GM19239 (cell line): Measurements from ENCODE around the gene SH3PXD2B.
"Not testable (repeated sequence)": the region's sequence is repeated elsewhere in the genome, so short reads cannot be mapped to it uniquely, and the experiment has no call there.

Source experiments
- DNase-seq: peaks from one replicate; pipeline ENCODE4 v3.0.0; 2011; ENCODE audit warnings: low spot score; ENCODE audit not compliant: insufficient read length
- FAIRE-seq: peaks from 2 replicates; lab custom pipeline; 2011; peaks lifted over from hg19 to GRCh38; lab: Jason Lieb, UNC

The SH3PXD2B gene

GRCh38 chr5:172351240-172351778 lies 103.0 kb downstream of the SH3PXD2B start:
- DNase-seq (no peak), FAIRE-seq (no peak)

DNA sequence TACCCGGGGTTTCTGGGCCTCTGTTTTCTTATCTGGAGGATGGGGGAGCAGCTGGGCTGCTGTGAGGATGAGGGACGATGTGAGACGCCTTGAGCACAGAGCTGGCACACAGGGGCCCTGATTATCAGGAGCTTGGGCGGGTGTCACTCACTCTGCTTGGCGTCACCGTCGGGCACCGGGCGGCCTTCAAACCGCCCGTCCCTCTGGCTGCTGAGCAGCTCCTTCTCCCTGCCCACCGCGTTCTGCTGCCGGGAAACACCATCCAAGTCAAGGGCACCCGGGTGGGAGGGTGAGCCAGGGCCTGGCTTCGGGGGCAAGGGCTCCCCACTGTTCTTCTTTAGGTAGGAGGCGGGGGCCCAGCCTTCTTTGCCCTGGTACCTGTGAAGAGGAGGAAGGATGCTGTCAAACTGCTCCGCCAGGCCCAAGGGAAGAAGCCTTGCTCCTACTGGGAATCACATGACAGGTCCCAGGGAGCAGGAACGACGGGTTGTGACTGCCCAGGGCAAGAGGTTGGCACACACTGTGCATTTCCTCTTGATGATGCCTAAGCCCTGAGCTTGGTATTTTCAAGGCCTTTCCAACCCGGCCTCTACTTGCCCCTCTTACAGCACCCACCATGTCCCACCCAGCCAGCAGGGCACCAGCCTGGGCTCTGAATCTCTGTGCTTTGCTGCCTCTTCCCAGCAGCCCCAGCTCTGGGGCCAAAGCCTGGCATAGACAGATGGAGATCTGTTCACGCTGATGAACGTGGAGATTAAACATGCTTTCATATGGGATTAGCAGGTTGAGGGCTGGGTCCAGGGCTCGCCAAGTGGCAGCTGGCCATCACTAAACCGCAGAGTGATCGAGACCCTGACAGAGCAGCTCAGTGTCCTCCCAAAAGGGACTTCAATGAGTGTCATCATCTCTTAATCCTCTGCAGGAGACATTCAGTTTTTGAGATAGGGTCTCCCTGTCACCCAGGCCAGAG lies 103.8 kb downstream of the SH3PXD2B start:
- FAIRE-seq: no peak

DNA sequence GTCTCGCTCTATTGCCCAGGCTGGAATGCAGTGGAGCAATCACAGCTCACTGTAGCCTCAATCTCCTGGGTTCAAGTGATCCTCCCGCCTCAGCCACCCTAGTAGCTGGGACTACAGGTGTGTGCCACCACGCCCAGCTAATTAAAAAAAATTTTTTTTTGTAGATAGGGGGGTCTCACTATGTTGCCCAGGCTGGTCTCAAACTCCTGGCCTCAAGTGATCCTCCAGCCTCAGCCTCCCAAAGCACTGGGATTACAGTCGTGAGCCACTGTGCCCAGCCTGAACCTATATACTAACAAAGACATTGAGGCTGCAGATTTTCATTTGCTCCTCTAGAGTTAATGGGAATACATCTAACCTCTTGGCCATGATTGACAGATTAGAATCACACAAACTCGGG lies 105.6 kb downstream of the SH3PXD2B start:
- FAIRE-seq, DNase-seq: not testable (repeated sequence)

More for the DNA sequence above, 103.8 kb downstream of the SH3PXD2B start:
- no peak for DNase-seq

GRCh38 chr5:172348084-172348483 lies 106.2 kb downstream of the SH3PXD2B start:
- FAIRE-seq (no peak), DNase-seq (no peak)

DNA sequence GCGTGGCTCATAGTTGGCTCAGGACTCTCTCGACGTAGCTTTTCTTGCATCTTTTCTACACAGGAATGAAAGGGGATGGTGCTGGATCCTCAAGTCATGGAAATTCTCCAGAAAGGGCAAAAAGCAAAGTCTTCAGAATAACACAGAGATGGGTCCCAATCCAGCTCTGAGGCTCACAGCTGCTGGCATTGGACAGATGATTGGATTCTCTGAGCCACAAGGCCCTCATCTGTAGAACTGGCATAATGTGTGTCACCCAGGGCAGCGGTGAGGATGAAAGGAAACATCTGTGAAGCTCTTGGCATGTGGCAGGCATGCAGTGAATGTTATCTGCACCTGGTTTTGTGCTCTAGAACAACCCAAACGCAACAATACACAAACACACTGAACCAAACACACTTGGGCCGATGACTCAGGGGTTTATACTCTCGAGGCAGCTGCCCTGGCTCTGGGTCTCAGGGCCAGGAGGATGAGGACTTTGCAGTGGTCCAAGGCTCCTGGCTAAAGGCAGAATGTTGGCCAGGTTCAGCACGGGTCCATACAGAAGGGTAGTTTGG lies 106.8 kb downstream of the SH3PXD2B start:
- FAIRE-seq: no peak
- no peak for DNase-seq

- DNase-seq (no peak), FAIRE-seq (no peak)
Measured at GRCh38 chr5:172345881-172346280, 108.4 kb downstream of the SH3PXD2B start.

- no peak for DNase-seq
- no peak for FAIRE-seq
Measured at GRCh38 chr5:172344855-172345409, 109.4 kb downstream of the SH3PXD2B start.

GRCh38 chr5:172343741-172344140 lies 110.6 kb downstream of the SH3PXD2B start:
- FAIRE-seq (no peak), DNase-seq (no peak)

DNA sequence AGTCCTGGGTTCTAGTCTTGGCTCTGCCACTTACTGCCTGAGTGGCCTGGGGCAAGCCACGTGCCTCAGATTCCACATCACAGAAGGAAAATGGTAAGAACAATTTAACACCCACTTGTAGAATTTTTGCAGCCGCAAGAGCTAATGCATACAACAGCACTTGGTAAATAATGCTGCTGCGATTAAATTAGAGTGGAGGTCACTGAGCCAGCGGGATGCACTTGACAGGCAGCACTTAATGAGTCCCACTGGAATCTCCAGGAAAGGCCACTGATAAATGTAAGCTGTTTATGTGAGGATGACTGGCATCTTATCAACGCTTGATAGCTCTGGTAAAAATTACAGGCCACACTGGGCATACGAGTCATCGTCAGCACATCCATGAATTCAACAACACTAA lies 111.4 kb downstream of the SH3PXD2B start:
- no peak for FAIRE-seq
- DNase-seq: no peak

DNA sequence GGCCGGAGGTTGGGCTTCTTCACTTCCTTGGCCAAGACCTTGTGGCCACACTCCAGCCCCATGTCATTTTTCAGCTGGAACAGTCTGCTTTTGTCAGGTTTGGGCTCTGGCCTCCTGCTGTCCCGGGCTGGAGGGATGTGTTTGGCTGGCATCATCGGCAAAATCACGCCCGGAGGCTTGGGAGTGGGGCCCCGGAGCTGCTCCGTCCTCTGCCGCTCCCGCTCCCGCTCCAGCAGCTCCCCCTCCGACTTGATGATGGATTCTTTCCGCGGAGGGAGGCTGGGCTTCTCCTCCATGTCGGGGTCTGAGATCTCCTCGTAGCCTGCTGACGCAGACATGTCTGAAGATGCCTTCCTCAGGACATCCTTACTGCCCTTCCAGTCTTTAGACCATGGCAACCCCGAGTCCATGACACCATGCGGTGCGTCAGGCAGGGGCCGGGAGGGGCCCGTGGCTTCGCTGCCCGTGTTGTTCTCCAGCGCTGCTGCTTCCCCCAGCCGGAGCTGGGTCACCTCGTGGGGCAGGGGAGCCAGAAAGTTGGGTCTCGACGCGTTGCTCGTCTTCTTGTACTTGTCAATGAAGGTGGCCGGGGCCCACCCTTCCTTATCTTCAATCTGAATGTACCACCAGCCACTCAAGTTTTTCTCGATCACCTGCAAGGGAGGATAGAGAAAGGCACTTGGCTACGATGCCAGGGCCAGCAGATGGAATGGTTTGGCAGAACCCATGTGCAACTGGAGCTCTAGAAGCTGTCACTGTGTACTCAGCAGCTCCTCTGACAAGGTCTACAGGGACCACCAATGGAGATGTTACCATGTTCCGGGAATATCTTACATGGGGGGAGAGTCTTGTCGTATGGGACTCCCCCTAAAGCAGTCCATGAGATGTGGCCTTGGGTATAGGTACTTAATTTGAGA lies 114.8 kb downstream of the SH3PXD2B start:
- FAIRE-seq (no peak), DNase-seq (no peak)

DNA sequence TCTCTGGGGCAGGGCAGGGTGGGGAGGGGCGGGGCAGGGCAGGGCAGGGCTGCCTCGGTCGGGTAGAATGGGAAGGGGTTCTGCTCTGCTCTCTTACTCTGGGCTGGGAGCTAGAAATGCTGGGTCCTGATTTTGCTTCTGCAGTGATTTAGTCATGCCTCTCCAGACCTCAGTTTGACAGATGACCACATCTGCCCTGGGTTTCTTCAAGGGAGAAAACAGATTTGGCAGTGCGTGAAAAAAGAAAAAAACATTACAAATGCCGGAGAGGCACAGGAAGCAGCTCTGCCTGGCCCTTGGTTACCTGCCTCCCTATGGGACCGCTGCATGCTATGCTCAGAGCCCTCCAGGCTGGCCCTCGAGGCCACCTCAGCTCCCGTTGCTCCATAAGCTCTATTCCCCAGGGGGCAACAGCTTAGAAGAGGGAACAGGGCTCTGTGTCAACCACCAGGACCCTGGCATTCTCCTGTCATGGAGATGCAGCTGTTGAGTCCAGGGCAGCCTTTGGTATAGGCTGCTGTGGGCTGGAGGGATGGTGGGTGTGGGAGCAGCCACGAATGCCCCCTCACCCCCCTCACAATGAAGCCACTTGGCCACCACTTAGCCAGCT lies 117.5 kb downstream of the SH3PXD2B start:
- DNase-seq (no peak), FAIRE-seq (no peak)

- DNase-seq (no peak), FAIRE-seq (no peak)
Measured at GRCh38 chr5:172336264-172336663, 118.1 kb downstream of the SH3PXD2B start.

- FAIRE-seq: no peak
- DNase-seq: no peak
Measured at GRCh38 chr5:172335721-172336120, 118.6 kb downstream of the SH3PXD2B start.

- DNase-seq (no peak), FAIRE-seq (no peak)
Measured at GRCh38 chr5:172334641-172335040, 119.7 kb downstream of the SH3PXD2B start.

GRCh38 chr5:172334196-172334595 lies 120.1 kb downstream of the SH3PXD2B start:
- DNase-seq (no peak), FAIRE-seq (no peak)

GRCh38 chr5:172326901-172327300 lies 127.4 kb downstream of the SH3PXD2B start:
- not testable (repeated sequence) for DNase-seq, FAIRE-seq

GRCh38 chr5:172325452-172325851 lies 128.9 kb downstream of the SH3PXD2B start:
- FAIRE-seq (no peak), DNase-seq (no peak)

GRCh38 chr5:172322028-172322965 lies 132.0 kb downstream of the SH3PXD2B start:
- peak; percentile 57 for DNase-seq
- FAIRE-seq: peak; percentile 87
